ENCODE measurements around the gene ENO2.

The ENO2 gene

GRCh38 chr12:6960593-6961277 lies 46.4 kb downstream of the ENO2 start:
- no peak for DNase-seq (ENCODE audit: low spot score)

- DNase-seq (ENCODE audit: low spot score), result no peak
Observed at GRCh38 chr12:6961278-6961694, 46.9 kb downstream of the ENO2 start.

DNA sequence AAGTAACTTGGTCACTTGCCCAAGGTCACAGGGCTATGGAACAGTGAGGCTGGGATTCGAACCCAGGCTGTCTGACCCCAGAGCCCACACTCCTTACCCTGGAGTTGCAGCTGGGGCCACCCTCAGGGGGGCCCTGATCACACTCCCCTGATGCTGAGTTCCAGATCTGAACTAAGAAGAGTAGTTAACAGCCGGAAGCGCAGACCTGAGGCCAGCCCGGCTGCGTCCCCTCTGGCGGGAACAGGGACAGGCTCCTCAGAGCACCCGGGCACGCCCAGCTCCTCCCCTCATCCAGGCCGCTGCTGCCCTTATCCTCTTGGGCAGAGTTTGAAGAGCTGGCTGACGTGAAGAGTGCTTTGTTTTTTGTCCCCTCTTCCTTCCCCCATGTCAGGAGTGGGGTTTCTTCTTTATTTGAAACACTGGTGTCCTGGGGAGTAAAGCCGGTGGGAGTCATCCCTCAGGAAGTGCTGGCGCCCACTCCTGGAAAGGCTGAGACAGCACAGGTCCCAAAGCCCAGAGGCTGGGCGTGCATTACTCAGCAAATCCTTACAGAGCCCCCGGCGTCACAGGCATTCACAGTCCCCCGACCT lies 47.4 kb downstream of the ENO2 start:
- DNase-seq (ENCODE audit: low spot score), result no peak

GRCh38 chr12:6962285-6963015 lies 48.1 kb downstream of the ENO2 start:
- no peak for DNase-seq (ENCODE audit: low spot score)

DNA sequence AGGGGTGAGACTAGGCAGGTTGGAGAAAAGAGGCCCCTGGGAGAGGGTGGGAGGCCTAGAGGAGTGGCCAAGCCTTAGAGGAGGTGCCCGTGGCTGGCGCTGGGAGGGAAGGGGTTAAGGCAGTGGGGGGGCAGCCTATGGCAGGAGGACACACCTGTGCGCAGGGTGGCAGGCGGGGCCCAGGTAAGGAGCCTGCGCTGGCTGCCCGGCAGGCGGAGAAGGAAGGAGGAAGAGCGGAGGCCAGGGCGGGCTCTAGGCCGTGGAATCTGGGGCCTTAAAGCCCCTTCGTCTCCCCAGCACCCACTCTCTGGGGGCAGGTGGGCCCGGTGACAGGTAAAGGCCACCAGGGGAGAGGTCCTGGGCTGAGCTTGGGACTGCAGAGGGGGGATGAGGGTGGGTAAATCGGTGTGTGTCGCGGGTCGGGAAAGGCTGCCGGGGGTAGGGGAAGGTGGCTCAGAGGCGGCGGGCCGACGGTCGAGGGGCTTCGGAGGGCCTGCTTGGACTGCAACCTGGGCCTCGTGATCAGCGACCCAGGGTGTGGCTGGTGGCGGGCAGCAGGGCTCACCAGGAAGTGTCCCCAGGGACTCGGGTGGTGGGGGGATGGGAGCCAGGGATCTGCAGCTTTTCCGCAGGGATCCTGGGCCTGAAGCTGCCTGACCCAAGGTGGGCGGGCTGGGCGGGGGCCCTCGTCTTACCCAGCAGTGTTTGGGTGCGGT lies 48.8 kb downstream of the ENO2 start:
- no peak for DNase-seq (ENCODE audit: low spot score)

- no peak for DNase-seq (ENCODE audit: low spot score)
Observed at GRCh38 chr12:6963791-6964413, 49.5 kb downstream of the ENO2 start.

- no peak for DNase-seq (ENCODE audit: low spot score)
Observed at GRCh38 chr12:6964605-6965025, 50.2 kb downstream of the ENO2 start.

GRCh38 chr12:6965026-6965661 lies 50.8 kb downstream of the ENO2 start:
- peak; percentile 87 for DNase-seq (ENCODE audit: low spot score)

DNA sequence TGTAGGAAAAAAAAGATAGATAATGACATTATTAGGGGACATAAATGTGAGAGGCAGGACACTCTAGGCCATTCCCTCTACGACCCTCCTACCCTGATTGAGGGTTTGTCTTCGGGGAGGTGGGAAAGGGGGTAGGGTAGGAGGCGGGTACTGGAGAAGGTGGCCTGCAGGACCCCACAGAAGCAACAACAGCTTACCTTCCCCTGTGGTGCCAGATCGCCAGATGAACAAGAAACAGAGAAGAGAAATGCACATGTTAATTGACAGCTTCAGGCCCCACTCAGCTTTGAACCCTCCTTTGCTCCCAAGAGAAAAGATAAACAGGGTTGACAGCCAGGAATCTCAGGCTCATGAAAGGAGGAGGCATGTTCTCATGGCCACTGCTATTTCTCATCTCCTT lies 51.3 kb downstream of the ENO2 start:
- DNase-seq (ENCODE audit: low spot score), result no peak

DNA sequence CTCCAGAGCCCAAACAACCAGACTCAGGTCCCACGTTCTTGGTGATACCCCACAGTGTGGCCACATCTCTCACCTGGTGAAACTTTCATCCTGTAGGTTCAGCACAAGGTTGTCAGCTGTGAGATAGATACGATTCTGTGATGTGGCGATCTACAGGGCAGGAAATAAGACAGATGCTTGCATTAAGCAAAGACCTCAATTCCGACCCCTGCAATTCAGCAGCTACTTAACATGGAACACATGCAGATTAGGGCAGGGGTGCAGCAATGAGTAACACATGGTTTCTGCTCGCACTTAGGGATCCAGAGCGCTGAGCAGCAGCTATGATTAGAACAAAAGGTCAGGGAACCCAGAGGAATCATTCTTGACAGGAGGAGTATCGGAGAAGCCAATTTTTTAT lies 52.0 kb downstream of the ENO2 start:
- DNase-seq (ENCODE audit: low spot score), result no peak

GRCh38 chr12:6967651-6968100 lies 53.3 kb downstream of the ENO2 start:
- no peak for DNase-seq (ENCODE audit: low spot score)

DNA sequence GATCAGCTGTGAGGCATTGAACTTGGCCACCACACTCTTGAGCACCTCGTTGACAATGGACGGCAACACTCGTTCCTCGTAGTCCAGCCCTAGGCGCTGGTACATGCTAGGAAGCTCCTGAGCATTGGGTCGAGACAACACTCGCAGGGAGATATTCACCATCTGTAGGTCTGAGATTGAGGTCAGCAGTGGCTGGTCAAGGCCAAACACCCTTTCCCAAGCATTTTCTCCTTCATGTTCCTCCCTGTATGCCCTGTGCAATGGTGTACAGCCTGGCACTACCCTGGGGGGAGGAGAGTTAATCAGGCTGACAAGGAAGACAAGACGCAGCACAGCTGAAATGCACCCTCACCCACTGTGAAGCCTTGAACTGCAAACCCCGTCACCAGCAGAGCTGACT lies 54.0 kb downstream of the ENO2 start:
- no peak for DNase-seq (ENCODE audit: low spot score)

DNA sequence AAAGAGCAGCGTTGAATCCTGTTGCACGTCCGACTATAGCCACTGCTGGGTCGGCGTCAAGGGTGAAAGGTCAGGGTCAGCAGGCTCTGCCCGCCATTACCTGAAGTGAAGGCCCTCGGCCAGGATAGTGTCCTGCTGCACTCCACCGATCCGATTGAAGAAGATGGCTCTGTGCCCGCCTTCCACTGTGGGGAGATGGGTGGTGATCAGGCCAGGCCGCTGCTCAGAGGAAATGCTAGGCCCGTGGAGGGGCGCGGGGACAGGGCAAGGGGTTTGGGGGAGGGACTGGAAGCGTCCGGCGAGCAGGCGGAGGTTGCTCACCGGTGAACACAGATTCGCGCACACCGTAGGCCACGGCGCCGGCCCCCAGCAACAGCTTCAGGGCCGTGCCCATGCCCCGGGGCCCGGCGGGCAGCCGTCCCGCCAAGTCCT lies 55.7 kb downstream of the ENO2 start:
- no peak for DNase-seq (ENCODE audit: low spot score)
